HL-60 (cell line): ENCODE measurements around the gene SFTPB.

Experiments used
- POLR2AphosphoS5 ChIP-seq: IDR thresholded peaks from 2 replicates; pipeline ENCODE4 v1.6.1; 2012; ENCODE audit warnings: low read depth
- TF ChIP-seq, protein P1 (sequence below): IDR thresholded peaks from one replicate; pipeline ENCODE4 v1.5.1; 2011; ENCODE audit warnings: low read length, control low read depth, inconsistent platforms; ENCODE audit not compliant: insufficient read depth

GRCh38 chr2:85672456-85672855 is 4.5 kb upstream of the SFTPB start:
- no peak for TF ChIP-seq POLR2AphosphoS5
- TF ChIP-seq, protein P1, sequence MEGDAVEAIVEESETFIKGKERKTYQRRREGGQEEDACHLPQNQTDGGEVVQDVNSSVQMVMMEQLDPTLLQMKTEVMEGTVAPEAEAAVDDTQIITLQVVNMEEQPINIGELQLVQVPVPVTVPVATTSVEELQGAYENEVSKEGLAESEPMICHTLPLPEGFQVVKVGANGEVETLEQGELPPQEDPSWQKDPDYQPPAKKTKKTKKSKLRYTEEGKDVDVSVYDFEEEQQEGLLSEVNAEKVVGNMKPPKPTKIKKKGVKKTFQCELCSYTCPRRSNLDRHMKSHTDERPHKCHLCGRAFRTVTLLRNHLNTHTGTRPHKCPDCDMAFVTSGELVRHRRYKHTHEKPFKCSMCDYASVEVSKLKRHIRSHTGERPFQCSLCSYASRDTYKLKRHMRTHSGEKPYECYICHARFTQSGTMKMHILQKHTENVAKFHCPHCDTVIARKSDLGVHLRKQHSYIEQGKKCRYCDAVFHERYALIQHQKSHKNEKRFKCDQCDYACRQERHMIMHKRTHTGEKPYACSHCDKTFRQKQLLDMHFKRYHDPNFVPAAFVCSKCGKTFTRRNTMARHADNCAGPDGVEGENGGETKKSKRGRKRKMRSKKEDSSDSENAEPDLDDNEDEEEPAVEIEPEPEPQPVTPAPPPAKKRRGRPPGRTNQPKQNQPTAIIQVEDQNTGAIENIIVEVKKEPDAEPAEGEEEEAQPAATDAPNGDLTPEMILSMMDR: no peak
